Hepatocyte (in vitro differentiated cells): ENCODE measurements around the gene CHSY3. TPM values are rescaled to one million over a fixed set of nuclear protein-coding genes. Genes with fewer than 3 reads are reported as not detected.

Source experiments
- DNase-seq: peaks from one replicate; pipeline ENCODE4 v3.0.0-alpha.2; 2016; ENCODE audit warnings: low spot score
- H2AFZ ChIP-seq: fragments of 200-600 bp; sonication (generic); 2 replicates; pipeline ENCODE4 v1.6.0; 2016; ENCODE audit warnings: antibody characterized with exemption, mild to moderate bottlenecking
- H3K27ac ChIP-seq: fragments of 200-600 bp; sonication (generic); 2 replicates; pipeline ENCODE4 v1.5.1; 2016; ENCODE audit warnings: mild to moderate bottlenecking
- H3K27me3 ChIP-seq: fragments of 200-600 bp; sonication (generic); 2 replicates; pipeline ENCODE4 v1.6.1; 2016
- H3K36me3 ChIP-seq: fragments of 200-600 bp; sonication (generic); replicated peaks from 2 replicates; pipeline ENCODE4 v1.5.1; 2016; ENCODE audit warnings: low read depth; ENCODE audit not compliant: insufficient read depth
- H3K4me1 ChIP-seq: fragments of 200-600 bp; sonication (generic); 2 replicates; pipeline ENCODE4 v1.5.1; 2016; ENCODE audit warnings: mild to moderate bottlenecking, moderate library complexity; ENCODE audit not compliant: insufficient read depth
- H3K4me2 ChIP-seq: fragments of 200-600 bp; sonication (generic); 2 replicates; pipeline ENCODE4 v1.6.0; 2016
- H3K4me3 ChIP-seq: fragments of 200-600 bp; sonication (generic); 2 replicates; pipeline ENCODE4 v1.5.1; 2016; ENCODE audit warnings: mild to moderate bottlenecking
- H3K79me2 ChIP-seq: fragments of 200-600 bp; sonication (generic); 2 replicates; pipeline ENCODE4 v1.6.0; 2017; ENCODE audit warnings: mild to moderate bottlenecking
- H3K9me2 ChIP-seq: fragments of 200-600 bp; sonication (generic); replicated peaks from 2 replicates; pipeline ENCODE4 v1.6.0; 2017; ENCODE audit warnings: mild to moderate bottlenecking; ENCODE audit not compliant: insufficient read depth
- H3K9me3 ChIP-seq: fragments of 200-600 bp; sonication (generic); 2 replicates; pipeline ENCODE4 v1.5.1; 2016; ENCODE audit warnings: low read depth, mild to moderate bottlenecking
- H4K20me1 ChIP-seq: fragments of 200-600 bp; sonication (generic); 2 replicates; pipeline ENCODE4 v1.6.0; 2016; ENCODE audit warnings: mild to moderate bottlenecking; ENCODE audit not compliant: insufficient read depth, poor library complexity, severe bottlenecking
- CTCF ChIP-seq: fragments of 200-600 bp; sonication (generic); IDR thresholded peaks from 2 replicates; pipeline ENCODE4 v1.5.1; 2016; ENCODE audit warnings: antibody characterized with exemption, mild to moderate bottlenecking; ENCODE audit not compliant: poor library complexity
- EZH2 ChIP-seq: fragments of 200-600 bp; sonication (generic); IDR thresholded peaks from 2 replicates; pipeline ENCODE4 v1.6.1; 2016; ENCODE audit warnings: antibody characterized with exemption, mild to moderate bottlenecking, borderline replicate concordance
- EZH2phosphoT487 ChIP-seq: fragments of 200-600 bp; sonication (generic); IDR thresholded peaks from one replicate; pipeline ENCODE4 v1.6.1; 2018; ENCODE audit warnings: antibody characterized with exemption, mild to moderate bottlenecking, low read depth, moderate library complexity; ENCODE audit not compliant: unreplicated experiment, severe bottlenecking
- WGBS: methylation state at CpG from one replicate; pipeline ENCODE4 v1.1.6; 2016; ENCODE audit warnings: low lambda C conversion rate; ENCODE audit errors: missing lambda C conversion rate; 5-methylcytosine and 5-hydroxymethylcytosine counted together
- polyA plus RNA-seq: library from polyadenylated mRNA; unstranded; fragments of >200 nt; fragmentation: Nextera tagmentation; extraction: Ambion mirVana; gene quantifications from 2 replicates; pipeline ENCODE4 v1.2.1, GENCODE V29; 2016
- total RNA-seq: library from RNA; depleted of rRNA; stranded (reverse); fragments of >200 nt; gene quantifications from 2 replicates; pipeline ENCODE4 v1.2.3, GENCODE V29; 2014

CHSY3 gene
- total and polyA plus RNA-seq, 2 experiments from 2014 or later, result 16.0 to 22.4 TPM

GRCh38 chr5:129858131-129858675 is 46.1 kb upstream of the CHSY3 start:
- no peaks in the 10 kb centered on the region for H4K20me1 ChIP-seq
- H3K36me3 ChIP-seq, result no peaks in the 10 kb centered on the region
- no peaks in the 10 kb centered on the region for H3K9me3 ChIP-seq
- H3K4me2 ChIP-seq, result no peak overlapping the region
- H3K79me2 ChIP-seq, result no peaks in the 10 kb centered on the region
- no peaks in the 10 kb centered on the region for H3K9me2 ChIP-seq
- H3K4me3 ChIP-seq, result no peak overlapping the region
- no peak overlapping the region for H3K27ac ChIP-seq
- no peak for TF ChIP-seq EZH2
- TF ChIP-seq CTCF, result no peak
- TF ChIP-seq EZH2phosphoT487, result no peak
- no peak overlapping the region for H2AFZ ChIP-seq
- no peaks in the 10 kb centered on the region for H3K4me1 ChIP-seq
- no peaks in the 10 kb centered on the region for H3K27me3 ChIP-seq
- DNase-seq, result no peak

GRCh38 chr5:129884322-129884721 is 19.9 kb upstream of the CHSY3 start:
- Histone ChIP-seq H3K4me1 (no peaks in the 10 kb centered on the region), H3K79me2 (no peaks in the 10 kb centered on the region), H3K4me2 (no peak overlapping the region), H3K4me3 (no peak overlapping the region), H3K9me3 (no peaks in the 10 kb centered on the region), H3K27me3 (no peaks in the 10 kb centered on the region), H4K20me1 (no peaks in the 10 kb centered on the region), H3K9me2 (no peaks in the 10 kb centered on the region), H3K36me3 (no peaks in the 10 kb centered on the region), H2AFZ (no peak overlapping the region), H3K27ac (no peak overlapping the region)
- no peak for TF ChIP-seq CTCF
- no peak for TF ChIP-seq EZH2
- TF ChIP-seq EZH2phosphoT487, result no peak
- 81% methylated on average over 1 of the region's 1 CpG for WGBS
- no peak for DNase-seq

GRCh38 chr5:129899454-129899853 is 4.8 kb upstream of the CHSY3 start:
- H2AFZ ChIP-seq, result no peak overlapping the region
- TF ChIP-seq EZH2 (no peak), CTCF (peak; percentile 50), EZH2phosphoT487 (no peak)
- H3K36me3 ChIP-seq, result no peaks in the 10 kb centered on the region
- H4K20me1 ChIP-seq, result no peaks in the 10 kb centered on the region
- no peaks in the 10 kb centered on the region for H3K4me1 ChIP-seq
- H3K27me3 ChIP-seq, result no peaks in the 10 kb centered on the region
- H3K79me2 ChIP-seq, result no peaks in the 10 kb centered on the region
- no peaks in the 10 kb centered on the region for H3K9me2 ChIP-seq
- H3K4me2 ChIP-seq, result no peak overlapping the region
- no peak for DNase-seq
- no peak overlapping the region for H3K4me3 ChIP-seq
- no peaks in the 10 kb centered on the region for H3K9me3 ChIP-seq
- H3K27ac ChIP-seq, result no peak overlapping the region

- Histone ChIP-seq H3K4me2 (no peak overlapping the region), H2AFZ (no peak overlapping the region), H3K4me1 (no peaks in the 10 kb centered on the region), H3K27ac (no peak overlapping the region), H3K27me3 (no peaks in the 10 kb centered on the region), H4K20me1 (no peaks in the 10 kb centered on the region), H3K79me2 (peaks cover 8% of the 10 kb centered on the region), H3K4me3 (no peak overlapping the region), H3K36me3 (no peaks in the 10 kb centered on the region), H3K9me3 (no peaks in the 10 kb centered on the region), H3K9me2 (no peaks in the 10 kb centered on the region)
- no peak for DNase-seq
- WGBS, result 87% methylated on average over 6 of the region's 6 CpGs
- TF ChIP-seq CTCF (no peak), EZH2 (no peak), EZH2phosphoT487 (no peak)
Observed at GRCh38 chr5:129902816-129903215, 1.4 kb upstream of the CHSY3 start.
